Sigmoid colon (tissue), 7 donors: ENCODE results near the gene FLOT2. TPM values are rescaled to one million over a fixed set of nuclear protein-coding genes. Genes with fewer than 3 reads are reported as not detected.
A peak's percentile ranks its signal among the peaks of the same experiment; 100 is the strongest.

Experiments
- DNase-seq: peaks from one replicate; pipeline ENCODE4 v3.0.0-alpha.2; 2019
- H3K27ac ChIP-seq, 4 donors: fragments of 200-600 bp; sonication (generic); one replicate each; pipeline ENCODE4 v1.5.1; 2016 to 2019; ENCODE audit warnings: mild to moderate bottlenecking in 1 of 4
- H3K27me3 ChIP-seq, 3 donors: fragments of 200-600 bp; sonication (generic); one replicate each; pipeline ENCODE4 v1.5.1; 2019; ENCODE audit warnings: mild to moderate bottlenecking in 1 of 3
- H3K36me3 ChIP-seq, 4 donors: fragments of 200-600 bp; sonication (generic); one replicate each; pipeline ENCODE4 v1.5.1; 2016 to 2019
- H3K4me1 ChIP-seq, 4 donors: fragments of 200-600 bp; sonication (generic); one replicate each; pipeline ENCODE4 v1.5.1; 2017 to 2019
- H3K4me3 ChIP-seq, 4 donors: fragments of 200-600 bp; sonication (generic); one replicate each; pipeline ENCODE4 v1.5.1; 2017 to 2019; ENCODE audit warnings: mild to moderate bottlenecking in 2 of 4, moderate library complexity in 1 of 4
- H3K9me3 ChIP-seq, 4 donors: fragments of 200-600 bp in 3 of 4; sonication (generic) in 3 of 4; one replicate each; pipeline versions ENCODE4 v1.5.1 to v1.6.1; 2013 to 2019
- CTCF ChIP-seq, 4 experiments: fragments of 450-650 bp in 3 of 4; fragments of 200-600 bp in 1 of 4; IDR thresholded peaks; one replicate each; pipeline ENCODE4 v1.5.1; 2016 to 2019; ENCODE audit warnings: antibody characterized with exemption in 4 of 4, mild to moderate bottlenecking in 3 of 4, moderate library complexity in 2 of 4
- EP300 ChIP-seq, 4 donors: sonication (generic); formaldehyde crosslinking; IDR thresholded peaks; one replicate each; pipeline ENCODE4 v1.6.1; 2017; ENCODE audit warnings: antibody characterized with exemption in 4 of 4
- POLR2A ChIP-seq, 2 donors: fragments of 450-650 bp; IDR thresholded peaks; one replicate each; pipeline ENCODE4 v1.6.1; 2016; ENCODE audit warnings: antibody characterized with exemption in 2 of 2, mild to moderate bottlenecking in 2 of 2, moderate library complexity in 2 of 2
- POLR2AphosphoS5 ChIP-seq, 4 donors: sonication (generic); formaldehyde crosslinking; IDR thresholded peaks; one replicate each; pipeline ENCODE4 v1.6.1; 2017; ENCODE audit warnings: antibody characterized with exemption in 4 of 4
- WGBS, 2 donors: extraction: QIAGEN DNeasy Blood & Tissue Kit; methylation state at CpG; one replicate each; pipeline ENCODE4 v1.1.7; 2013; 5-methylcytosine and 5-hydroxymethylcytosine counted together
- intact Hi-C: fragments of 100-400 bp; cut with DNase I; formaldehyde crosslinking; loops from one replicate; pipeline ENCODE4 v1.15.1; 2023
- polyA plus RNA-seq, 3 donors: library from polyadenylated mRNA; stranded (reverse); fragments of 200-250 nt; gene quantifications; one replicate each; pipeline ENCODE4 v1.2.3, GENCODE V29; 2013
- total RNA-seq, 4 donors: library from RNA; depleted of rRNA; stranded (reverse); fragments of >200 nt; gene quantifications; one replicate each; pipeline ENCODE4 v1.1.0, GENCODE V29; 2016
- donor health status: healthy with polysubstance abuse.
- donor health status: Bipolar disorder and iron deficiency.
- donor health status: healthy.

The FLOT2 gene
- total and polyA plus RNA-seq, 7 donors: 27.3 to 91.8 (median 51.5) TPM

- Histone ChIP-seq H3K9me3 (no peaks in the 10 kb centered on the region), H3K4me3 (no peak overlapping the region), H3K4me1 (peaks cover 0 to 19% (median 16%) of the 10 kb centered on the region in 4 donors), H3K27ac (peak overlapping the region in 3 of 4 donors; percentile 27 to 38 (median 28)), H3K27me3 (no peaks in the 10 kb centered on the region), H3K36me3 (peaks cover 5 to 49% (median 7%) of the 10 kb centered on the region in 4 donors)
- intact Hi-C loops: no loop called here
- no peak for DNase-seq
- 94 to 95% methylated on average over 4 of the region's 4 CpGs for WGBS, 2 donors
- no peak for TF ChIP-seq CTCF (IDR thresholded peaks at IDR 0.05)
- TF ChIP-seq POLR2AphosphoS5 (IDR thresholded peaks at IDR 0.05): no peak
Observed at GRCh38 chr17:28926786-28927185, 29.3 kb upstream of the FLOT2 start.

- H3K4me3 ChIP-seq: no peak overlapping the region
- H3K9me3 ChIP-seq: no peaks in the 10 kb centered on the region
- WGBS, 2 donors: 71 to 87% methylated on average over 2 of the region's 2 CpGs
- H3K27ac ChIP-seq: peak overlapping the region in 3 of 4 donors; percentile 27 to 38 (median 28)
- peaks cover 8 to 54% (median 9%) of the 10 kb centered on the region in 4 donors for H3K36me3 ChIP-seq
- H3K27me3 ChIP-seq: no peaks in the 10 kb centered on the region
- no peak for TF ChIP-seq POLR2A (IDR thresholded peaks at IDR 0.05)
- TF ChIP-seq CTCF (IDR thresholded peaks at IDR 0.05): no peak
- no peak for TF ChIP-seq EP300 (IDR thresholded peaks at IDR 0.05)
- no peak for TF ChIP-seq POLR2AphosphoS5 (IDR thresholded peaks at IDR 0.05)
- no peak for DNase-seq
- intact Hi-C loops: no loop called here
- H3K4me1 ChIP-seq: peaks cover 0 to 19% (median 16%) of the 10 kb centered on the region in 4 donors
Observed at GRCh38 chr17:28926366-28926765, 28.8 kb upstream of the FLOT2 start.

GRCh38 chr17:28925912-28926365 lies 28.4 kb upstream of the FLOT2 start:
- H3K36me3 ChIP-seq: peaks cover 12 to 58% (median 13%) of the 10 kb centered on the region in 4 donors
- no peaks in the 10 kb centered on the region for H3K9me3 ChIP-seq
- 26 to 52% methylated on average over 2 of the region's 2 CpGs for WGBS, 2 donors
- intact Hi-C loops: no loop called here
- H3K27ac ChIP-seq: peak overlapping the region in 3 of 4 donors; percentile 15 to 38 (median 30)
- H3K27me3 ChIP-seq: no peaks in the 10 kb centered on the region
- DNase-seq: no peak
- peaks cover 0 to 19% (median 16%) of the 10 kb centered on the region in 4 donors for H3K4me1 ChIP-seq
- no peak overlapping the region for H3K4me3 ChIP-seq
- peak in 1 of 4 donors; percentile 14 for TF ChIP-seq POLR2AphosphoS5 (IDR thresholded peaks at IDR 0.05)
- TF ChIP-seq CTCF (IDR thresholded peaks at IDR 0.05): no peak
- no peak for TF ChIP-seq EP300 (IDR thresholded peaks at IDR 0.05)

- Histone ChIP-seq H3K27me3 (no peaks in the 10 kb centered on the region), H3K4me3 (no peak overlapping the region), H3K9me3 (no peaks in the 10 kb centered on the region), H3K4me1 (no peaks in the 10 kb centered on the region), H3K27ac (no peak overlapping the region), H3K36me3 (peaks cover 48 to 100% (median 59%) of the 10 kb centered on the region in 4 donors)
- no peak for DNase-seq
- intact Hi-C loops: no loop called here
- TF ChIP-seq EP300 (IDR thresholded peaks at IDR 0.05) (no peak), POLR2AphosphoS5 (IDR thresholded peaks at IDR 0.05) (no peak), CTCF (IDR thresholded peaks at IDR 0.05) (no peak), POLR2A (IDR thresholded peaks at IDR 0.05) (no peak)
Observed at GRCh38 chr17:28920201-28920600, 22.7 kb upstream of the FLOT2 start.

GRCh38 chr17:28918295-28918694 lies 20.8 kb upstream of the FLOT2 start:
- Histone ChIP-seq H3K4me3 (no peak overlapping the region), H3K4me1 (no peaks in the 10 kb centered on the region), H3K27me3 (no peaks in the 10 kb centered on the region), H3K9me3 (no peaks in the 10 kb centered on the region), H3K36me3 (peaks cover 48 to 100% (median 72%) of the 10 kb centered on the region in 4 donors), H3K27ac (no peak overlapping the region)
- TF ChIP-seq EP300 (IDR thresholded peaks at IDR 0.05): no peak
- TF ChIP-seq CTCF (IDR thresholded peaks at IDR 0.05): no peak
- no peak for TF ChIP-seq POLR2AphosphoS5 (IDR thresholded peaks at IDR 0.05)
- no peak for TF ChIP-seq POLR2A (IDR thresholded peaks at IDR 0.05)
- WGBS, 2 donors: 73 to 87% methylated on average over 2 of the region's 2 CpGs
- DNase-seq: no peak
- intact Hi-C loops: loop anchor here (5.0 kb wide), 1 partner anchor 156 kb away; no protein-coding TSS in a partner anchor
